ENCODE measurements around the gene GPD2.

GRCh38 chr2:156625360-156626170 lies 189.4 kb downstream of the GPD2 start:
- no peak for TF ChIP-seq POLR2AphosphoS5 (IDR thresholded peaks at IDR 0.05; ENCODE audit: borderline replicate concordance, low read depth, low read length)
- TF ChIP-seq EZH2 (IDR thresholded peaks at IDR 0.05), result no peak
- no peak for TF ChIP-seq FOXP2 (optimal IDR thresholded peaks at IDR 0.05; ENCODE audit: control extremely low read depth, extremely low read length, insufficient read depth)
